GM23248 (cell line): ENCODE data around the gene GPRIN2. TPM values are rescaled to one million over a fixed set of nuclear protein-coding genes. Genes with fewer than 3 reads are reported as not detected.
"Not testable (repeated sequence)": the region's sequence is repeated elsewhere in the genome, so short reads cannot be mapped to it uniquely, and the experiment has no call there.

Source experiments
- DNase-seq: peaks from one replicate; pipeline ENCODE4 v3.0.0-alpha.2; 2015
- H2AFZ ChIP-seq: fragments of 200-600 bp; sonication (generic); 2 replicates; pipeline ENCODE4 v1.6.1; 2016; ENCODE audit warnings: antibody characterized with exemption
- H3F3A ChIP-seq: fragments of 200-600 bp; sonication (generic); 2 replicates; pipeline ENCODE4 v1.6.1; 2016; ENCODE audit warnings: mild to moderate bottlenecking, antibody characterized with exemption, mixed run types; ENCODE audit not compliant: insufficient read depth
- H3K27ac ChIP-seq: fragments of 200-600 bp; sonication (generic); 2 replicates; pipeline ENCODE4 v1.5.1; 2016; ENCODE audit warnings: mild to moderate bottlenecking
- H3K27me3 ChIP-seq: fragments of 200-600 bp; sonication (generic); replicated peaks from 2 replicates; pipeline ENCODE4 v1.6.1; 2016; ENCODE audit warnings: mild to moderate bottlenecking; ENCODE audit not compliant: insufficient read depth
- H3K36me3 ChIP-seq: fragments of 200-600 bp; sonication (generic); 2 replicates; pipeline ENCODE4 v1.6.1; 2016; ENCODE audit warnings: low read depth, mild to moderate bottlenecking
- H3K4me1 ChIP-seq: fragments of 200-600 bp; sonication (generic); 2 replicates; pipeline ENCODE4 v1.6.1; 2016; ENCODE audit warnings: mild to moderate bottlenecking; ENCODE audit not compliant: insufficient read depth
- H3K4me2 ChIP-seq: fragments of 200-600 bp; sonication (generic); one replicate; pipeline ENCODE4 v1.6.1; 2016; ENCODE audit warnings: mild to moderate bottlenecking; ENCODE audit not compliant: unreplicated experiment
- H3K4me3 ChIP-seq: fragments of 200-600 bp; sonication (generic); 2 replicates; pipeline ENCODE4 v1.5.1; 2016; ENCODE audit warnings: mild to moderate bottlenecking
- H3K79me2 ChIP-seq: fragments of 200-600 bp; sonication (generic); 2 replicates; pipeline ENCODE4 v1.6.1; 2016; ENCODE audit warnings: mild to moderate bottlenecking; ENCODE audit not compliant: insufficient read depth
- H3K9ac ChIP-seq: fragments of 200-600 bp; sonication (generic); 2 replicates; pipeline ENCODE4 v1.6.1; 2016; ENCODE audit warnings: mild to moderate bottlenecking
- H3K9me2 ChIP-seq: fragments of 200-600 bp; sonication (generic); 2 replicates; pipeline ENCODE4 v1.6.1; 2016; ENCODE audit warnings: mixed run types, mild to moderate bottlenecking, moderate library complexity; ENCODE audit not compliant: insufficient read depth
- H3K9me3 ChIP-seq: fragments of 200-600 bp; sonication (generic); one replicate; pipeline ENCODE4 v1.6.1; 2017; ENCODE audit warnings: low read depth
- H4K20me1 ChIP-seq: fragments of 200-600 bp; sonication (generic); 2 replicates; pipeline ENCODE4 v1.6.0; 2016; ENCODE audit not compliant: insufficient read depth
- EZH2 ChIP-seq: fragments of 200-600 bp; sonication (generic); IDR thresholded peaks from 2 replicates; pipeline ENCODE4 v1.6.1; 2018; ENCODE audit warnings: antibody characterized with exemption, mild to moderate bottlenecking; ENCODE audit not compliant: insufficient read depth, poor library complexity, severe bottlenecking
- EZH2phosphoT487 ChIP-seq: fragments of 200-600 bp; sonication (generic); IDR thresholded peaks from 2 replicates; pipeline ENCODE4 v1.6.1; 2018; ENCODE audit warnings: antibody characterized with exemption, moderate library complexity, mild to moderate bottlenecking, low read depth; ENCODE audit not compliant: insufficient read depth
- WGBS, 2 experiments: methylation state at CpG; one replicate each; pipeline ENCODE4 v1.1.6; 2015 to 2017; ENCODE audit warnings: low lambda C conversion rate in 2 of 2, low coverage in 1 of 2; ENCODE audit errors: missing lambda C conversion rate in 2 of 2; 5-methylcytosine and 5-hydroxymethylcytosine counted together
- in situ Hi-C: fragments of 300-500 bp; cut with MboI; formaldehyde crosslinking; loops from 2 replicates; pipeline ENCODE4 v1.15.0; 2020
- polyA plus RNA-seq: library from polyadenylated mRNA; unstranded; fragments of >200 nt; fragmentation: Nextera tagmentation; extraction: Ambion mirVana; gene quantifications from 2 replicates; pipeline ENCODE4 v1.2.1, GENCODE V29; 2016
- total RNA-seq: library from RNA; depleted of rRNA; stranded (reverse); fragments of >200 nt; shearing (Covaris generic); gene quantifications from 2 replicates; pipeline ENCODE4 v1.2.3, GENCODE V29; 2014; rRNA removed

Gene GPRIN2
- total RNA-seq (not detected in 2 replicates), polyA plus RNA-seq (not detected in 2 replicates)

DNA sequence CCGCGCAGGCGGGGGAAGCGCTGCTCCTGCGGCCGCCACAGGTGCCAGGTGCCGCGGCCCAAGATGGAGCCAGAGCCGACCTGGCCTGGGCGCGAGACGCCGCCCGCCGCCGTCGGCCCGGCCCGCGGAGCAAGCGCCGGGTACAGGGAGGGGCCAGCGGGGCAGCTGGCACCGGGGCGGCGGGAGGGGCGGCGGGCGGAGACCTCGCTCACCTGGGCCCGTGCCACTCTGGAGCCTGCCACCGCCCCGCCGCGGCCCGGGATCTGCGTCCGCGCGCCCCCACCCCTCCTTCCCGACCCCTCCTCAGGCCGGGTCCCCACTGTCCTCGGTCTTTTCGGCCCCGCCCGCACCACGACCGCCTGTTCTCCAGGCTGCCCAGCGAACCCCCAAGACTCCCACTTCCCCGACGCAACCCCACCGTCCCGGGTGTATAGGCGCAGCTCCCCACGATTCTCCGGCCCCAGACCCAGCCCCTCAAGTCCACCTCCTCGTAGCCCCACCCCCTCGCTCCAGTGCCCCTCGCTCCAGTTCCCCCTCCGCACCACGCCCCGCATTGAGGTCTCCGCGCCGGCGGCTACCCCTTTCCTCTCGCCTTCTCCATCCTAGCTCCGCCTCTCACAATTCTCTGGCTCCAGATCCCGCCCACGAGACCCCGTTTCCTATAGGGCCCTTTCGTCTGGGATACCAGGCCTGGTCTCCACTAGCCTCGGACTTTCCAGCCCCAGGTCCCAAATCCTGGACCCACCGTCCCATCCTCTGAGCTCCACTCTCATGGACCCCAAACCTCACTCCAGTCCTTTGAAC, at the start of gene GPRIN2:
TSS of gene GPRIN2 (minus strand) at position 144 of the 804 bp plus-strand sequence. CDS start 5,922 bp downstream, outside the sequence.
- no peak within 1 kb of the TSS for H3K4me2 ChIP-seq
- no peaks in the 10 kb centered on the region for H3K36me3 ChIP-seq
- no peak within 1 kb of the TSS for H2AFZ ChIP-seq
- no peaks in the 10 kb centered on the region for H3K4me1 ChIP-seq
- H3K9ac ChIP-seq = no peak within 1 kb of the TSS
- H3K4me3 ChIP-seq = no peak within 1 kb of the TSS
- no peaks in the 10 kb centered on the region for H3F3A ChIP-seq
- WGBS, 2 experiments = 8 to 10% methylated on average over 33 to 74 of the region's 74 CpGs
- no peaks in the 10 kb centered on the region for H3K9me3 ChIP-seq
- no peaks in the 10 kb centered on the region for H4K20me1 ChIP-seq
- no peak within 1 kb of the TSS for H3K27ac ChIP-seq
- no peaks in the 10 kb centered on the region for H3K79me2 ChIP-seq
- DNase-seq = no peak
- no peaks in the 10 kb centered on the region for H3K9me2 ChIP-seq
- in situ Hi-C loops = no loop called here
- H3K27me3 ChIP-seq = peaks cover 85% of the 10 kb centered on the region
- TF ChIP-seq EZH2phosphoT487 (no peak), EZH2 (no peak)

DNA sequence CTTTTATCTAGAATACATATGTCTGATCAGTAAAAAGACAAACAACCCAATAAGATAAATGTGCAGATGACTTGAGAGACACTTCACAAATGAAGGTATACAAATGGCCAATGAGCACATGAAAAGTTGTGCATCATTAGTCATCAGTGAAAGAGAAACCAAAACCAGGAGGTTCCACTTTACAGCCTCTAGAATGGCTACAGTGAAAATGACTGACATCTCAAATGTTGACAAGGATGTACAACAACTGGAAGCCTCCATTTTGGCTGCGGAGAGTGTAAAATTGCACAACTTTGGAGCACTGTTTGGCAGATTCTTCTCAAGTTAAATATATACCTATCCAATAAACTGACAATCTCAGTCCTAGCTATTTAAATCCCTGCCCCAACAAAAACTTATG, 44.1 kb upstream of the GPRIN2 start:
- DNase-seq, H3F3A ChIP-seq, H3K9ac ChIP-seq, H3K27me3 ChIP-seq, H3K36me3 ChIP-seq, H4K20me1 ChIP-seq, H3K9me3 ChIP-seq, H3K4me2 ChIP-seq, H3K4me3 ChIP-seq, H3K79me2 ChIP-seq, H3K27ac ChIP-seq, H3K4me1 ChIP-seq, H3K9me2 ChIP-seq, H2AFZ ChIP-seq, in situ Hi-C loops: not testable (repeated sequence)
- WGBS, 2 experiments = 50 to 61% methylated on average over 1 of the region's 1 CpG

DNA sequence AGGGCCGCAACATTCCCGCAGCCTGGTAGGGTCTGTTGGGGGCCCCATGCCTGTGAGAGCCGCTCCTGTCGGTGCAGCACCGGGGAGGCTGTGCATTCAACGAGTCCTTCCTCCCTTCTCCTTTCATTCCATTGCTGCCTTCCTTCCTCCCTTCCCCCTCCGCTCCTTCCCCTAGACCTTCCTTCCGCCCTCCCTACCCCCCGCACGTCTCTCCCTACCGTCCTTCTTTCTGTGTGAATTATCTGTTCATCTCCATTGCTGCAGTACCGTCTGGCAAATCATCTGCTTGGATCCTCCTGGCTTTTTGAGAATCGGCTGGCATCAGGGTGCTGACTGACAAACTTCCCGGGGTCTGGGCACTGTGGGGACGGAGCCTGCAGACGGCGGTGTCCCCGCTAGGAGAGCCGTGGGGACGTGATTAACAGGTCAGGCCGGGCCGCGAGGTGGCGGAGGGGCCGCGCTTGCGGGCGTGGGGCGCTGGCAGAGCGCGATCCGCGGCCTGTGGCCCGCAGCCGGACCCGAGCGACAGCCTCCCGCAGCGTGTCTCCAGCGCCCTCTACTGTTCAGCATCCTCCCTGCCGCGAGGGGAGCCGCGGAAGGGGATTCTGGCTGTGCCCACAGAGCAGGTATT, 41.3 kb upstream of the GPRIN2 start:
- Histone ChIP-seq H3K4me2 (peak overlapping the region; percentile 65), H3K9ac (peak overlapping the region; percentile 77)

DNA sequence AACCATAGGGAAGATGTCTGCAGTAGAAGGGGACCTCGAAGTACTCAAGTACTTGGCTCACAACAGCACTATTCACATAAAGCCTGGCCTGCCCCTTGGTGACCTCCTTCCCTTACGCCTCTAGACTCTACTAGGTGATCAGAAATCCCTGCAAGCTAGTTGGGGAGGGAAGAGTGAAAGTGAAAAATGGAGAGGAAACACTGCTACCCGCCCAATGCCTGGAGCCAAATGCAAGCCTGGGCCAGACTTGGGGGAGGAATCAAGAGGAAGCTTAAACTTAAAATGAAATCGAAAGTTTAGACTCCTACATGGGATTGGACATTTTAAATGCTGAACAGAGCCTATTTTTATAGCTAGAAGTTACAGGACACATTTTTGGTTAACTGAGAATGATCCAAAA, 40.1 kb upstream of the GPRIN2 start:
- H4K20me1 ChIP-seq, H3K36me3 ChIP-seq, H3F3A ChIP-seq, H3K79me2 ChIP-seq, H3K9me2 ChIP-seq, H2AFZ ChIP-seq, H3K27me3 ChIP-seq, H3K9ac ChIP-seq, in situ Hi-C loops, H3K9me3 ChIP-seq, H3K4me1 ChIP-seq, H3K27ac ChIP-seq, DNase-seq: not testable (repeated sequence)
- Histone ChIP-seq H3K4me3 (peak overlapping the region; percentile 47; the same call in 1 of the 2 replicates), H3K4me2 (peak overlapping the region; percentile 48)
- WGBS, 2 experiments = 10 to 13% methylated on average over 2 of the region's 4 CpGs

More for the DNA sequence above, 41.3 kb upstream of the GPRIN2 start:
- H3K4me1 ChIP-seq, H3K9me3 ChIP-seq, in situ Hi-C loops, H3F3A ChIP-seq, H4K20me1 ChIP-seq, DNase-seq, H3K36me3 ChIP-seq, H3K27me3 ChIP-seq, H3K9me2 ChIP-seq, H3K79me2 ChIP-seq: not testable (repeated sequence)
- Histone ChIP-seq H3K27ac (0 out of 2 replicates have a peak overlapping the region, but pooled peaks have one; percentile 41), H2AFZ (peak overlapping the region; percentile 80), H3K4me3 (peak overlapping the region; percentile 76)
- WGBS, 2 experiments = 2 to 4% methylated on average over 9 to 22 of the region's 44 CpGs

DNA sequence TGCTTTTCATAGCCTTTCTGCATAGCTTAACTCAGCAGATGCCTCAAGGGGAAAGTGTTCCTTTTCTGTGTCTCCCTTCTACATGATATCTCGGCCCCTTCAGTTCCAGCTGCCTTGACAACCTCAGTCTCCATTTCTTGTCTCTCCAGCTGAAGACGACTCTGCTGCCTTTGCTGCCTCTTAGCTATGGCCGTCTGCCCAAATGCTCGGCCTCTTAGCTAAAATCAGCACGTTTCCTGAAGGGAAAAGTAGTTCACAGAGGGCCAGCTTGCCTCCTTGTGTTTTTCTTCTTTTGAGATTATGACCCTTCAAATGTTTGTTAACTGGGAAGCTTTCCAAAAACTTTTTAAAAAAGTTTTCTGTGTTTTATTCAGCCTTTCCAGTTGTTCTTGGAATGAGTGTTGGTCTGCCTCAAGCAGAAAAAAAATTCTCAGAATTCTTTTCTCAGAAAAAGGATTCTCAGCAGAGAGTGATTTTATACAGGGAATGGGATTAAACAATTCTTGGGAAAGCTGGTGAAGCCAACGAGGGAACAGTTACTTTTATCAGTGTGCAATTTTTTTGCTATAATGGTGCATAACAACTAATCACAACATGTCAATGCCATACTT, 38.1 kb upstream of the GPRIN2 start:
- H3K9me3 ChIP-seq, in situ Hi-C loops: not testable (repeated sequence)

DNA sequence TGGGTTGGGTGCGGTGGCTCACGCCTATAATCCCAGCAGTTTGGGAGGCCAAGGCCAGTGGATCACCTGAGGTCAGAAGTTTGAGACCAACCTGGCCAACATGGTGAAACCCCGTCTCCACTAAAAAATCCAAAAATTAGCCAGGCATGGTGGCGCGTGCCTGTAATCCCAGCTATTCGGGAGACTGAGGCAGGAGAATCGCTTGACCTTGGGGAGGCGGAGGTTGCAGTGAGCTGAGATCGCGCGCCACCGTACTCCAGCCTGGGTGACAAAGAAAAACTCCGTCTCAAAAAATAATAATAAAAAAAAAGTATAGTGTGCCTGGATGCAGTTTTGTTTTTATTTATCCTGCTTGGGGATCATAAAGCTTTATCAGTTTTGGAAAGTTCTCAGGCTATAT, 36.8 kb upstream of the GPRIN2 start:
- in situ Hi-C loops, H3K9ac ChIP-seq, H3K27me3 ChIP-seq, H3F3A ChIP-seq, H3K4me1 ChIP-seq, H3K4me2 ChIP-seq, H3K4me3 ChIP-seq, H2AFZ ChIP-seq, H3K9me2 ChIP-seq, H3K36me3 ChIP-seq, H3K79me2 ChIP-seq, H4K20me1 ChIP-seq, DNase-seq, H3K27ac ChIP-seq, H3K9me3 ChIP-seq: not testable (repeated sequence)
- WGBS, 2 experiments = 98% methylated on average over 11 to 13 of the region's 13 CpGs

More for the DNA sequence above, 38.1 kb upstream of the GPRIN2 start:
- not testable (repeated sequence) for H3K4me2 ChIP-seq, H3K27ac ChIP-seq, DNase-seq, H3K9me2 ChIP-seq, H3K79me2 ChIP-seq, H3K36me3 ChIP-seq, H3K4me1 ChIP-seq, H4K20me1 ChIP-seq, H3K4me3 ChIP-seq, H3F3A ChIP-seq, H3K9ac ChIP-seq, H2AFZ ChIP-seq, H3K27me3 ChIP-seq
- 21 to 22% methylated on average over 5 of the region's 6 CpGs for WGBS, 2 experiments

DNA sequence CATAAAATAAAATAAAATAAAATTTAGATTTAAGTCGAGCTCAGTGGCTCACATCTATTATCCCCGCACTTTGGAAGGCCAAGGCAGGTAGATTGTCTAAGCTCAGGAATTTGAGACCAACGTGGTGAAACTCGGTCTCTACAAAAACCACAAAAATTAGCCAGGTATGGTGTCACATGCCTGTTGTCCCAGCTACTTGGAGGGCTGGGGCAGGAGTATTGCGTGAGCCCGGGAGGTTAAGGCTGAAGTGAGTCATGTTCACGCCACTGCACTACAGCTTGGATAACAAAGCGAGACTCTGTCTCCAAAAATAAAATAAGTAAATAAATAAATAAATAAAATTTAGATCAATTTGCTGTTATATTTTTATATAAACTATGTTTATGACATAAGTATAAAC, 34.6 kb upstream of the GPRIN2 start:
- H4K20me1 ChIP-seq, H3K27me3 ChIP-seq, H3K9me3 ChIP-seq, H3K27ac ChIP-seq, H3K4me3 ChIP-seq, H3K9me2 ChIP-seq, H3K36me3 ChIP-seq, H3F3A ChIP-seq, H3K4me1 ChIP-seq, H3K9ac ChIP-seq, H2AFZ ChIP-seq, H3K4me2 ChIP-seq, in situ Hi-C loops, H3K79me2 ChIP-seq, DNase-seq: not testable (repeated sequence)
- 100% methylated on average over 1 of the region's 8 CpGs; no CpG with 5 or more reads in 1 of the 2 experiments for WGBS, 2 experiments
